Measurements from ENCODE around the gene SCAMP1.
"Not testable (repeated sequence)": the region's sequence is repeated elsewhere in the genome, so short reads cannot be mapped to it uniquely, and the experiment has no call there.

The SCAMP1 gene

DNA sequence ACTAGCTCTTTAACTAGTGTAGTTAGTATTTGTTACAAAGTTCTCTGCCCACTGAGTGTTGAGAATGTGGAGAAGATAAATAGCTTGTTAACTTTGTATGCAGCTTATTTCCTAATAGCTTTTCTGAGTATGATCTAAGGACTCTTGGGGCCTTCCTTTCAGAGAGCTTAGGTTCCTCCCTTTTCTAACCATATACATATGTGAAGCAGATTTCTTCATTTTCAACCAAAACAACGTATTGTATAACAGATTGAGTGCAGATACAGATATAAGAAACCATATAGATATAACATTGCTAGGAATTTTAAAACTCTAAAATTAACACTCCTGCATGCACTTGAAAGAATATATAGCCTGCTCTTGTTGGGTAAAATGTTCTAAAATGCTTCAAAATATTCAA is 70.4 kb downstream of the SCAMP1 start:
- no peak for DNase-seq

GRCh38 chr5:78433972-78434371 is 73.6 kb downstream of the SCAMP1 start:
- no peak for DNase-seq

- DNase-seq: no peak
Measured at GRCh38 chr5:78447775-78448424, 87.5 kb downstream of the SCAMP1 start.

- no peak for DNase-seq
Measured at GRCh38 chr5:78449103-78449502, 88.7 kb downstream of the SCAMP1 start.

- DNase-seq: not testable (repeated sequence)
Measured at GRCh38 chr5:78457507-78457906, 97.1 kb downstream of the SCAMP1 start.

DNA sequence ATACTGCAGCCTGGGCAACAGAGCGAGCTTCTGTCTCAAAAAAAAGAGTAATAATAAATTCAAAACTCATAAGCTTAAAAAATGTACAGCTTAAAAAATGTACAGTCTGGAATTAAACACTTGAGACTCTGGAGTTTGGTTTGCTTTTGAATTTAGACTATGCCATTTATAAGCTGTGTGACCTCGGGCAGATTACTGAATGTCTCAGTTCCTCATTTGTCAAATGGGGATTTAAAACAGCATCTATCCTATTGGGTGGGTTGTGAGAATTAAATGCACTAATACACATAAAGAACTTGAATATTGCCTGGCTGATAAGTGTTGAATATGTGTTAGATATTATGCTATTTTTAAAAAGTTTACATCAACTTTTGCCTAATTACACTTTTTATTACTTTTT is 98.4 kb downstream of the SCAMP1 start:
- no peak for DNase-seq

DNA sequence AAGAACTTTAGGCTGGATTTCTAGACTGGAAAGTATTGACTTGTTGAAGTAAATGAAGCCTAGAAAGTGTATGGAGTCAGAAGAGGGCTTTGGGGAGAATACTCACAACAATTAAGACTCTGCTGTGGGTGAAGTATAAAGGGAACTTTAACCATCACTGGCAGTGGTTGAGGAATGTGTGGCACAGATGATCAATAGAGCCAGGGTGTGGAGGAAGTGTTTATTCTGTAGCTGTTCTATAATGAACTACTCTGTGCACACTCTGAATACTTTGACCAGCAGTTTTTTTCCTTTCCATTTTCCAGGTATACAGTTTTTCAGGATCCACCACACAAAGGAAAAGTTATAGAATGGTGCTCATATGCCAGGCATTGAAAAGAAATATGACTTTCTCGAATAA is 106.7 kb downstream of the SCAMP1 start:
- DNase-seq: no peak

GRCh38 chr5:78467752-78468357 is 107.4 kb downstream of the SCAMP1 start:
- DNase-seq: peak; percentile 1 to 12

- DNase-seq: no peak
Measured at GRCh38 chr5:78471896-78472295, 111.5 kb downstream of the SCAMP1 start.

DNA sequence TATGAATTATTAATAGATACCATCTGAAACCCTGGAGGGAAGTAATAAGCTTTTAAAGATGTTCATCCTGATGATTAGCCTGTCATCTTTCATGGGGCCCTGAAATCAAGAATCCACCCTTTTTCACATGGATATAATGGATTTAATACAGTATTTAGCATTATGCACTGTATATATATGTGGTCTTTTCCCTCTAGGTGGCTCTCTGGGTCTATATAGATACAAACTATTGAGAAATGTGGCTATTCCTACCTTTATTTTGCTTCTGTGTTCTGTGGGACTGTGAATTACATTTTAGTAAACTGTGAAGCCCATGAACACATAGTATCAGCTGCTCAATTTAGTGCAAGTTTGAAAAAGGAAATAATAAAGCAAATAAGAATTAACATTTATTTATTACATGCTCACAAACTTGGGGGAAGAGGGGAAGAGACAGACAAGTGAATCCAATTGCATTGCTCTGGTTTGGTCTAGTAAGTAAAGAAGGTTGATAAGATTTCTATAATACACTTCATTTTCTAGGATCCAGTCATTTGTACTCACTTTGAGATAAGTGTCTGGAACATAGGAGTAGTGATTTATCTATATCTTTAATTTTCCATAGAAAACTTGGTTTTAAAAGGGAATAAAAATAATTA is 112.2 kb downstream of the SCAMP1 start:
- DNase-seq: no peak

- no peak for DNase-seq
Measured at GRCh38 chr5:78473751-78474150, 113.3 kb downstream of the SCAMP1 start.

DNA sequence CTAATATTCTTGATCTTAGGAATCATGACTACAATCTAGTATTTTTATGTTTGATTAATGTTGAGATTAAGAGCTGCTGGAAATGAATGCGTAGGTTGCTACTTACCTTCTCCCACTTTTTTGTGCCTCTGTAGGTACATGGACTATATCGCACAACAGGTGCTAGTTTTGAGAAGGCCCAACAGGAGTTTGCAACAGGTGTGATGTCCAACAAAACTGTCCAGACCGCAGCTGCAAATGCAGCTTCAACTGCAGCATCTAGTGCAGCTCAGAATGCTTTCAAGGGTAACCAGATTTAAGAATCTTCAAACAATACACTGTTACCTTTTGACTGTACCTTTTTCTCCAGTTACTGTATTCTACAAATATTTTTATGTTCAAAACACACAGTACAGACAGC is 115.0 kb downstream of the SCAMP1 start:
- no peak for DNase-seq

GRCh38 chr5:78476795-78477194 is 116.4 kb downstream of the SCAMP1 start:
- DNase-seq: no peak

GRCh38 chr5:78482948-78483347 is 122.5 kb downstream of the SCAMP1 start:
- DNase-seq: no peak

DNA sequence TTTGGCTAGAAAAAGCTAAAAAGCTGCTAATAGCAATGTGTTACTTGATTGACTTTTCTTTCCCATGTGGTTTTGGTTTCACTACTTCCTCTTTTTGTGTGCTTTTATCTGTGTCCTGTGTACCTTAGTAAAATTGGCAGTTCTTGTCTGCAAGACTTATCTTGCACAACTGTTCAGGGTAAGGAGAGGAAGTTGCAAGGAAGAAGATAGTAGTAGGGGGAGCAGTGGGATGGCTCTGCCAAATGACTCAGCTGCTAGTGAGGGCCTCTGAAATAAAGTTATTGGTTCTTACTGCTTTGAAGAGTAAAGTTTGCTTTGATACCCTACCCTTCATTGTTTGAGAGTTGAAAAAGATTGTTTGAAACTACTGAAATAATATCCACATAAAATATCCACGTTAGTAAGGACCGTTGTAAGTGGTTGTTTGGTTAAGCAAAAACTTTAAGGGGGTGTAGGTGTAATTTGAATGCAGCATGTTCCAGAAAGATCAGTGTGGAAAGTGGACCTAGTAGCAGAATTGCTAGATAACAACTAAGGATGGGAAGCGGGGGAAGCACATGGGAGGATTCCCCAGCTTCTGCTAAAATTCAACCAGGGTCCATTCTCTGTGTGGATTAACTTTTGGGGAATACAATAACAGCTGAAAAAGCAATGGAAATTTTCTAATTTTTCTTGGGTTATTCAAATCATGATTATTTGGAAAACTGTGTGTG is 123.5 kb downstream of the SCAMP1 start:
- no peak for DNase-seq

DNA sequence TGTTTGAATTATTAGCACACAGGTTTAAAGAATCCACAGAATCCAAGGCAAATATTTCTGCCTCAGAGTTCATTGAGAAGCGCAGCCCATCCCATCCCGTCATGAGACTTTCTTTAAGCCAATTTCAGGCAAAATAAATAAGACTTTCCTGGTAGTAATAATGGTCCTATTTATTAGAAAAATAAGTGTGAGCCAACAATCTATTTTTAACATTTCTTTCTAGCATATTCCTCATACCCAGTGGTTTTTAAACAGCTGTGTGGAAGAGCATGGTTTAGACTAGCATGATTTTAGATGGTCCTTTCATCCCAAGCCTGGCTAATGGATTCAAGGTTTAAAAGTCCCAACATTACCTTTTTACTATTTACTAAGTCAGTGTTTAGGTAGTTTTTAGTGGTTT is 125.8 kb downstream of the SCAMP1 start:
- DNase-seq: no peak

- no peak for DNase-seq
Measured at GRCh38 chr5:78487846-78488245, 127.4 kb downstream of the SCAMP1 start.

- no peak for DNase-seq
Measured at GRCh38 chr5:78490709-78491485, 130.5 kb downstream of the SCAMP1 start.

- no peak for DNase-seq
Measured at GRCh38 chr5:78492224-78492623, 131.8 kb downstream of the SCAMP1 start.

DNA sequence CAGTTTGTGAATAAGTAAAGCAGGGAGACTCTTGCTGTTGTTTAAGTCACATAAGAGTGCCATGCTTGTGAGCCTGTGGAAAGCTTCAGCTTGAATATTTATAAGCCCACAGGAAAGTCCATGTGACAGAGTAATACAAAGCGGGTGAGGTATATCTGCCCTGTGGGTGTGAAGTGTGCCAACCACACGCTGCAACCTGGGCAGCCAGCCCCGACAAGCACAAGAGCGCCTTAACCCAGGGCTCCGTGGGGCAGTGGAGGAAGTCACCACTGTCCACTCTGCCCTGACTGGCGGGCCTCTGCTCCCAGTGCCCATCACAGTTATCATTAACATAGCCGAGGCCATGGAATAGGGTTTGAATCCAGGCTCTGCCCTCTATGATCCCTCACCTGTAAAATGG is 132.2 kb downstream of the SCAMP1 start:
- no peak for DNase-seq

- DNase-seq: no peak
Measured at GRCh38 chr5:78495800-78496199, 135.4 kb downstream of the SCAMP1 start.

DNA sequence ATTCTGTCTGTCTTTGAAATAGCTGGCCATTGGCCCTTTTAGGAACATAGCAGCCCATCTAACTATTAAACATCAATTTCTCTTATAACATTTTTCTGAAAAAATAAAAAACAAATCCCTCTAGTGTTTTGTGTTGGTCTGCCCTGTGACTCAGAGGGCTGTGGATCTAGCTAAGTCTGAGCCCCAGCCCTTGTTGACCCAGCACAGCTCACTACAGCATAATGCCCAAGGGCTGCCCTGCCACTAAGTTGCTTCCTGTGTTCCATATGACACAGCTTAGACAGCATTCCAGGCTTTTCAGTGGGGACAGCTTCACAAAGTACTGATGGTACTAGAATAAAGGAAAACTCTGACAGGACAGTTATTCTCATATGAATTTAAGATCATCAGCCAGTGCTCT is 136.0 kb downstream of the SCAMP1 start:
- DNase-seq: no peak

Measured in NCI-H2081 (cell line).